Stomach smooth muscle (tissue), 2 donors: ENCODE results near the gene MTHFD1L.
A peak's percentile ranks its signal among the peaks of the same experiment; 100 is the strongest.

Experiments used
- H3K27ac ChIP-seq: one replicate; pipeline ENCODE4 v1.7.0; 2013; ENCODE audit warnings: mild to moderate bottlenecking, low read length, inconsistent platforms
- H3K27me3 ChIP-seq, 2 donors: one replicate each; pipeline ENCODE4 v1.7.0; 2013; ENCODE audit warnings: low read length in 2 of 2; ENCODE audit not compliant: insufficient read depth in 2 of 2, control insufficient read depth in 1 of 2
- H3K36me3 ChIP-seq, 2 donors: one replicate each; pipeline ENCODE4 v1.7.0; 2013; ENCODE audit warnings: low read length in 2 of 2; ENCODE audit not compliant: control insufficient read depth in 2 of 2, insufficient read depth in 2 of 2
- H3K4me1 ChIP-seq: one replicate; pipeline ENCODE4 v1.7.0; 2013; ENCODE audit warnings: low read length; ENCODE audit not compliant: control insufficient read depth, insufficient read depth
- H3K4me3 ChIP-seq, 2 donors: one replicate each; pipeline ENCODE4 v1.7.0; 2013; ENCODE audit warnings: low read length in 2 of 2
- H3K9ac ChIP-seq, 2 donors: one replicate each; pipeline ENCODE4 v1.7.0; 2013; ENCODE audit warnings: low read length in 2 of 2, mild to moderate bottlenecking in 1 of 2
- H3K9me3 ChIP-seq, 2 donors: one replicate each; pipeline ENCODE4 v1.7.0; 2013; ENCODE audit warnings: low read length in 2 of 2; ENCODE audit not compliant: control insufficient read depth in 2 of 2
- donor health status: healthy.
- donor health status: Pancreatic carcinoma.

Gene MTHFD1L

DNA sequence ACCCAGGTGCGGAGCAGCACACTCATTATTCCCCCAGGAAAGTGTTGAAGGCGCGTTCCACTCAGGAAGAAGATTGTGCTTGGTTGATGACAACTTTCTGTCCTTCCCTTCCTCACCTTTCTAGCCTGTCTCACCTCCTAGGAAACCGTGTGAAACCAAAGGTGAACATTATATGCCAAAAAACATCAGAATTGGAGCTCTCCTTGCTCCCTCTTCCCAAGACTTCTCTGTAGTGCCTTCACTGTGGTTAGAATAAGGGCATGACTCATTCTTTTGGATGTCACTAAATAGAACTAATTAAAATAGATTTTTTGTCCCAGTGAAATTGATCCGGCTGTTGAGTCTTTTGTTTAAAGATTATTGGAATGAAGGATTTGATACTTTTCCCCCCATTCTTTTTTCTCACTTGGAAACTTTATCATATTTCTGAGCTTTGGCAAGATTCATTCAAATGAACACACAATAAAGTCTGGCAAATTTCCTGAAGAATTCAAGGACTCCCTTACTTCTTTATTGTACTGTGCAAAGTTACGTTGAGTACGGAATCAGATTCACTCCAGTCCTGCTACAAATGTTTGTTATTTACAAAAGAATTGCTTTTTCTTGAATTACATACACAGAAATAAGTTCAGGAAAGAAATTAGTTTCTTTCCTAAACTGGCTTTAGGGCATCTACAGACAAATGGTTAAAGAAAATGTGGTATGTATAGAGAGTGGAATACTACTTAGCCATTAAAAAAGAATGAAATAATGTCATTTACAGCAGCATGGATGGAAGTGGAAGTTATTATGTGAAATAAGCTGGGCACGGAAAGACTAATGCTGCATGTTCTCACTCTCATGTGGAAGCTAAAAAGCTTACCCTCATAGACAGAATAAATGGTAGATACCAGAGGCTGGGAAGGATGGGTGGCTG lies 231.4 kb downstream of the MTHFD1L start:
- H3K9me3 ChIP-seq, result no peaks in the 10 kb centered on the region
- H3K36me3 ChIP-seq, result peaks cover 2% of the 10 kb centered on the region in 2 donors
- no peak overlapping the region for H3K4me3 ChIP-seq
- H3K27ac ChIP-seq, result no peak overlapping the region
- H3K4me1 ChIP-seq, result no peaks in the 10 kb centered on the region
- no peak overlapping the region for H3K9ac ChIP-seq
- H3K27me3 ChIP-seq, result no peaks in the 10 kb centered on the region

DNA sequence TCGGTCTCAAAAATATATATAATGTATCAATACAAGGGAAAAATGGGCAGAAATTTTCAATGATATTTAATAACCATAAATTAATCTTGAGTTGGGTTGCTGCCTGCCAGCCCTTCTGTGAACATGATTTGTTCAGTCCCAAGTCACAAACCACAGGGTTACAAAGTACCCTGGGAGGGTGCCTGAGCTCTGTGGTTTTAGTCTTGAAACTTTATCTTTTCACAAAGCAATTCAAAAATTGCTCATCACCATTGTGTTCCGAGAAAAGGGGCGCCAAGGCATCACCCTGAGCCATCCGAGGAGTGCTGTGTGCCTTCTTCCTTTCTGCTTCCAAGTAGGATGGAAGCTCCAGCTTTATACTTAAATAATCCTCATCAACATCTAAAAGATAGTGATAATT lies 232.7 kb downstream of the MTHFD1L start:
- H3K36me3 ChIP-seq, result peaks cover 0 to under 1% of the 10 kb centered on the region in 2 donors
- no peak overlapping the region for H3K27ac ChIP-seq
- H3K27me3 ChIP-seq, result no peaks in the 10 kb centered on the region
- no peaks in the 10 kb centered on the region for H3K4me1 ChIP-seq
- no peak overlapping the region for H3K9ac ChIP-seq
- H3K9me3 ChIP-seq, result no peaks in the 10 kb centered on the region
- H3K4me3 ChIP-seq, result no peak overlapping the region

DNA sequence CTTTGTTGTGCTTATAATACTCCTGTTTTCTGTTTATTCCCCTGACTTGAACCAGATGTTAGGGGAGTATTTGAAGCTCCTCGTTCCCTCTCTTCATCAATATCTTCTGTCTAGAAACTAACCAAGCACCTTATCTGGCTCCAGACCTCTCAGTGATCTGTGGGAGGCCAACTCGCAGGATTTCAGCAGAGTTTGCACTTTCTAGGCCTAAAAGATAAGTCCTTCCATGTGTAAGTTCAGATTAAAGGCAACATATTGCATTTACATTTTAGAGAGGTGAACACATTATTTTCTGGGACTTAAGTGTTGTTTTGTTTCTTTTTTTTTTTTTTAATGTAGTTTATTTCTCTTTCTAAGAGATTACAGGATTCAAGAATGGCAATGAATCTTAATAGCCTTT lies 234.8 kb downstream of the MTHFD1L start:
- Histone ChIP-seq H3K36me3 (no peaks in the 10 kb centered on the region), H3K9ac (no peak overlapping the region), H3K4me1 (no peaks in the 10 kb centered on the region), H3K27ac (no peak overlapping the region), H3K9me3 (no peaks in the 10 kb centered on the region), H3K4me3 (no peak overlapping the region), H3K27me3 (no peaks in the 10 kb centered on the region)

GRCh38 chr6:151101161-151101815 lies 235.8 kb downstream of the MTHFD1L start:
- no peaks in the 10 kb centered on the region for H3K36me3 ChIP-seq
- no peaks in the 10 kb centered on the region for H3K27me3 ChIP-seq
- H3K4me3 ChIP-seq, result peak overlapping the region in 1 of 2 donors; percentile 11
- peak overlapping the region; percentile 19 for H3K27ac ChIP-seq
- H3K4me1 ChIP-seq, result no peaks in the 10 kb centered on the region
- H3K9ac ChIP-seq, result no peak overlapping the region
- H3K9me3 ChIP-seq, result no peaks in the 10 kb centered on the region

DNA sequence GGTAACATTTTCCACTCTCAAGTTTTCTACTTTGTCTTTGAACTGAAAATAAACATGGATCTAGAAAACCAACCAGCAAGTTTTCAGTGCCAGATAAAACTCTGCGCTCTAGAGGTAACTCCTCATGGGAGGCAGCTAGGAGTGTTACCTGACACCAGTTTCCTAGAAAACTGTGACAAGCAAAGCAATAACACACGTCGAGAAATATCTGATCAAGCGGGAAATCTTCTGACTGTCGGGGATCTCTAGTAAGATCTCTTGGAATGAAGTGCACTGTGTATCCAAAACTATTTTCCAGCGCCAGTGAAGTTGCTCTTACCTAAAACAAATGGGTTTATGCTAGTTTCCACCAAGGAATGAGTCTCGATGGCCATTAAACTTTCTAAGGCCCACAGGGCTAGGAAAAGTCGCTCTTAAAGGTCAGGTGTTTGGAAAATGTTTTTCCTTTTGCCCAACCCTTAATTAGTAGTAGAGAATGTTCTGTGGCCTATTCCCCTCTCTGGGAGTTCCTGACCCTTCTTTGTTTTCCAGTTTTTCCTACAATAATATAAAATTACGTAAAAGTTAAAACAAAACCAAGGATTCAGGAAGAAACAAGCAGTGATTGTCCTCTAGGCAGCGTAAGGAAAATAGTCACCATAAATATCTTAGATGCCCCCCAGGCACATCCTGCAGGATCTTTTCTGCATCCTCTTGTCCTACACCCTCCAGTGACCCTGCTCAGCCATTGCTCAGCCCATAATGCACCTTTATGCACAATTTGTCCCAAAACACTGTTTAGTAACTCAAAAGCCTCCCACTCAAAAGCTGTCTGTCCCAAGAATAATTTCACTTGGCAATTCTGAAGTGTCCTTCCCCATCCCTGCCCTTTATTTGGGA lies 236.6 kb downstream of the MTHFD1L start:
- Histone ChIP-seq H3K36me3 (no peaks in the 10 kb centered on the region), H3K9ac (no peak overlapping the region), H3K27ac (peak overlapping the region; percentile 19), H3K4me3 (no peak overlapping the region), H3K4me1 (no peaks in the 10 kb centered on the region), H3K27me3 (no peaks in the 10 kb centered on the region), H3K9me3 (no peaks in the 10 kb centered on the region)

DNA sequence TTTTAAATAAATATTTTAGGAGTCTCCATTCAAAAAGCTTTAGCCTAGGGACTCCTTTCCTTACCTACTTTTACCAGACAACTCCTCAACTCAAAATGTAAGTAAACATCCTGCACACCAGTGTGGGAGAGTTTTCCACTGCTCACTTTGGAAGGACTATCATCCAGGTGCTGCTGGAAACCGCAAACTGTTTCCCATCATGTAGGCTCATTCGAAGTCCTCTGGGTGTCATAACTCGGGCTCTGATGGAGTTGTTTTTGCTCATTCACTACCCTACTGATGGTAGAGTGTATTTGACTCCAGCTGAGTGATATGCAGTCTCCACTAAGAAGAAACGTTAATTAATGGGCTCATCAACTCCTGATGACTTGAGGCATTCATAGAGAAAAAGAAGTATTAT lies 237.8 kb downstream of the MTHFD1L start:
- Histone ChIP-seq H3K9ac (no peak overlapping the region), H3K27me3 (no peaks in the 10 kb centered on the region), H3K9me3 (no peaks in the 10 kb centered on the region), H3K4me3 (no peak overlapping the region), H3K27ac (no peak overlapping the region), H3K36me3 (no peaks in the 10 kb centered on the region), H3K4me1 (no peaks in the 10 kb centered on the region)

- no peaks in the 10 kb centered on the region for H3K9me3 ChIP-seq
- H3K4me1 ChIP-seq, result peaks cover 5% of the 10 kb centered on the region
- no peak overlapping the region for H3K4me3 ChIP-seq
- H3K27me3 ChIP-seq, result no peaks in the 10 kb centered on the region
- no peak overlapping the region for H3K27ac ChIP-seq
- no peaks in the 10 kb centered on the region for H3K36me3 ChIP-seq
- no peak overlapping the region for H3K9ac ChIP-seq
These were observed 242.5 kb downstream of the MTHFD1L start for GRCh38 chr6:151107897-151108427.

DNA sequence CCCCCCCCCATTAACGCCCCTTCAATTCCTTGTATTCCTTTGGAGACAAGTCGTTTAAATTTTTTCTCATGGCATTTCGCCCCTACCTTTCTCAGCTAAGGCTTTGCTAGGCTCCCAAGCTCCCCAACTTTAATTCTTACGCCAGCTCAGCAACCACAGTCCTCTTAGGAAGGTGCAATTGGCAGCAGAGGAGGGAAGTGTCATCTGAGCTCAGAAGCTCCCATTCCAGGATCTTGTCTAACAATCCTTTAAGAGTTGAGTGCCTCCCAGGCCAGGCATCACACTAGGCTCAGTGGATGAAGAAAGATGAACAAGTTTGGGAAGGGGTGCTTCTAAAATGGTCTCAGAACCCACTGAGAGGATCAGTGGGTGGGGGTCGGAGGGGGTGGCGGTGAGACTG lies 243.0 kb downstream of the MTHFD1L start:
- Histone ChIP-seq H3K27me3 (no peaks in the 10 kb centered on the region), H3K9ac (no peak overlapping the region), H3K9me3 (no peaks in the 10 kb centered on the region), H3K27ac (no peak overlapping the region), H3K36me3 (no peaks in the 10 kb centered on the region), H3K4me3 (no peak overlapping the region), H3K4me1 (peaks cover 5% of the 10 kb centered on the region)

DNA sequence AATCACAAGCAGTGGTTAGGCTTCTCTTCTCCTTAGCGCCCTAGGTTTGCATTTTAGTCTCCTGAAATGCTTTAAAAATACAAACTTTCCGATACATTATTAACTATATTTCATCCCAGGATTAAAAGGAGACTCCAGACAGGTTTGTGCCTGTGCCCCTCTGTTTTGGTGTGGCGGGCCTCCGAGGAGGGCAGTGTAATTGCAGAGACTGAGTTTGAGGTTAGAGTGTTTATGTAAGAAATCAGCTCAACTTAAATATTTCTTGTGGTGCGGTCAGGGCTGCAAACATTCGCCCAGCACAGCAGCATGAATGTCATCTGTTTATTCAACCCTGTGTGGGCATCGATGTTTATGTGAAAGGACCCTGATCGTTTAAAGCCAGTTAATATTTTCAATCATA lies 243.9 kb downstream of the MTHFD1L start:
- Histone ChIP-seq H3K4me1 (peaks cover 5% of the 10 kb centered on the region), H3K4me3 (no peak overlapping the region), H3K27ac (no peak overlapping the region), H3K9me3 (no peaks in the 10 kb centered on the region), H3K27me3 (no peaks in the 10 kb centered on the region), H3K36me3 (no peaks in the 10 kb centered on the region), H3K9ac (no peak overlapping the region)

DNA sequence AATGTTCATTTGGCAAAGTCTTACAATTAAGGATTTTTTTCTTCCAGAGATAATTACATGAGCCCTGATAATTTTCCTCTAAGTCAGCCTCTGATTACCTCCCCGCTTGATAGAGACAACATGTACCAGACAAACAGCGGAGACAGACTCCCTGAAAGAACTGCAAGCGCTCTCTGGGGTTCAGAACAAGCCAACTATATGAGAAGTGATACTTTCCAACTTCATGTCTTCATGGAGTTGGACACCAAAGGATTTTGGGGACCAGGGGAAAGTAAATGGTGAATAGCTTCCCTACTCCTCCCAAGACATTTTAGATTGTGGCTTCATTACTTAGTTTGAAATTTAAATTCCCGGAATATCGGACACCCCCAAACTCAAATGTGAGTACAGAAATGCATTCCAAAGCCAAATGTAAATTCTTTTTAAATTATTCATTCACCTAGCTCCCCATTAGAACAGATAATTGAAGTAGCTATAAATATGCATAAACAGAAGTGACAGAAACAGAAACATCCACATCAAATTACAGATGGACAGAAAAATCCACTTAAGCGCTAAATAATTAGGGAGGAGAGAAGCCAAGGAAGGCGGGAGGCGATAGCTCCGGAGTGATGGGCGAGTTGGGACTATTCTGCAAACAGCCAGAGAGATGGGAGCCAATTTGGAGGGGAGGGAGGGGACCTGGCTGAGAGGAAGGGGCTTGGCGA lies 244.5 kb downstream of the MTHFD1L start:
- no peaks in the 10 kb centered on the region for H3K27me3 ChIP-seq

More for the DNA sequence above, 244.5 kb downstream of the MTHFD1L start:
- no peak overlapping the region for H3K4me3 ChIP-seq
- H3K36me3 ChIP-seq, result no peaks in the 10 kb centered on the region
- no peaks in the 10 kb centered on the region for H3K9me3 ChIP-seq
- H3K9ac ChIP-seq, result no peak overlapping the region
- peaks cover 5% of the 10 kb centered on the region for H3K4me1 ChIP-seq
- no peak overlapping the region for H3K27ac ChIP-seq
